ENCODE data around the gene ZPLD1. TPM values are rescaled to one million over a fixed set of nuclear protein-coding genes. Genes with fewer than 3 reads are reported as not detected.

Gene ZPLD1
- total RNA-seq, 4 donors from 2014 or later: not detected

DNA sequence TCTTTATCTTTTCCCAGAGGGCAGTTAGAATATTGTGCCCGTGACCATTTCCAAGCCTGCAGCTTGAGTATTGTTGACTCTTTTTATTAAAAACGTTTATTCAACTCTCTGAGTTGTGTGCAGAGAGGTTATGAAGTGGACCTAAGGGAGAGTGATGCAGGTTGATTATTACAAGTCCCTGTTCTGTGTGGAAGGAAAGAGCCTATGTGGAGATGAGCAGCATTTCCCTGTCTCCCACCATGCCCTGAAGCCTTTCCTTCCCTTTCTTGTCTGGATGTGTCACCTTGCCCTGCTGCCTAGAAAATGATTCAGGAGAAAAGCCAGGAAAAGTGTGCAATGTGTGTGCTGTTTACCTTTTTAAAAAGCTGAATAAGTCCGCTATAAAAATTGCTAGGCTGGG lies 19.4 kb downstream of the ZPLD1 start:
- DNase-seq: no peak
- H3K4me3 ChIP-seq: no peak overlapping the region
- no peaks in the 10 kb centered on the region for H3K4me1 ChIP-seq
- WGBS, 2 donors: 52 to 61% methylated on average over 3 of the region's 3 CpGs
- H3K27me3 ChIP-seq: no peaks in the 10 kb centered on the region
- intact Hi-C loops (cut with DNase I): no loop called here
- TF ChIP-seq, protein P1, sequence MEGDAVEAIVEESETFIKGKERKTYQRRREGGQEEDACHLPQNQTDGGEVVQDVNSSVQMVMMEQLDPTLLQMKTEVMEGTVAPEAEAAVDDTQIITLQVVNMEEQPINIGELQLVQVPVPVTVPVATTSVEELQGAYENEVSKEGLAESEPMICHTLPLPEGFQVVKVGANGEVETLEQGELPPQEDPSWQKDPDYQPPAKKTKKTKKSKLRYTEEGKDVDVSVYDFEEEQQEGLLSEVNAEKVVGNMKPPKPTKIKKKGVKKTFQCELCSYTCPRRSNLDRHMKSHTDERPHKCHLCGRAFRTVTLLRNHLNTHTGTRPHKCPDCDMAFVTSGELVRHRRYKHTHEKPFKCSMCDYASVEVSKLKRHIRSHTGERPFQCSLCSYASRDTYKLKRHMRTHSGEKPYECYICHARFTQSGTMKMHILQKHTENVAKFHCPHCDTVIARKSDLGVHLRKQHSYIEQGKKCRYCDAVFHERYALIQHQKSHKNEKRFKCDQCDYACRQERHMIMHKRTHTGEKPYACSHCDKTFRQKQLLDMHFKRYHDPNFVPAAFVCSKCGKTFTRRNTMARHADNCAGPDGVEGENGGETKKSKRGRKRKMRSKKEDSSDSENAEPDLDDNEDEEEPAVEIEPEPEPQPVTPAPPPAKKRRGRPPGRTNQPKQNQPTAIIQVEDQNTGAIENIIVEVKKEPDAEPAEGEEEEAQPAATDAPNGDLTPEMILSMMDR (IDR thresholded peaks at IDR 0.05): no peak
- no peak for TF ChIP-seq POLR2A (IDR thresholded peaks at IDR 0.05)
- no peak overlapping the region for H3K27ac ChIP-seq
- no peaks in the 10 kb centered on the region for H3K9me3 ChIP-seq
- no peaks in the 10 kb centered on the region for H3K36me3 ChIP-seq

DNA sequence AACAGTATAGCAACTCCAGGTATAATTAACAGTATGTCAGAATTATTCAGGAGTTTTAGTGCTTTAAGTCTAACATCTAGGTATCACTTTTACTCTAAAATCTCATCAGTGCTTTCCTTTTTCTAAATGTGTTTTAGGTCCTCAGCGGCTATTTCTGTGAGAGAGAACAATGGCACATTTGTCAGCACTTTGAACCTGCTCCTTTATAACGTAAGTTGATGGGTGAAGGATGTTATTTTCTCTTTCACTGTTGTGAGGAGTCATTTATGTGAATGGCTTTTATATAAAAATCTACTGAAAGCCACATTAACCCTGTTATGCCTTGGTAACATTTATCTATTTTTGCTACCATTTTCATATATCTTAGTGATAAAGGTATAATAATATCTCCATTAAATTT lies 22.8 kb downstream of the ZPLD1 start:
- H3K4me3 ChIP-seq: no peak overlapping the region
- DNase-seq: no peak
- intact Hi-C loops (cut with DNase I): no loop called here
- H3K4me1 ChIP-seq: no peaks in the 10 kb centered on the region
- no peak for TF ChIP-seq POLR2A (IDR thresholded peaks at IDR 0.05)
- TF ChIP-seq, protein P1 (IDR thresholded peaks at IDR 0.05): no peak
- no peaks in the 10 kb centered on the region for H3K9me3 ChIP-seq
- no peaks in the 10 kb centered on the region for H3K27me3 ChIP-seq
- no peak overlapping the region for H3K27ac ChIP-seq
- no peaks in the 10 kb centered on the region for H3K36me3 ChIP-seq
- 44 to 54% methylated on average over 2 of the region's 2 CpGs for WGBS, 2 donors

DNA sequence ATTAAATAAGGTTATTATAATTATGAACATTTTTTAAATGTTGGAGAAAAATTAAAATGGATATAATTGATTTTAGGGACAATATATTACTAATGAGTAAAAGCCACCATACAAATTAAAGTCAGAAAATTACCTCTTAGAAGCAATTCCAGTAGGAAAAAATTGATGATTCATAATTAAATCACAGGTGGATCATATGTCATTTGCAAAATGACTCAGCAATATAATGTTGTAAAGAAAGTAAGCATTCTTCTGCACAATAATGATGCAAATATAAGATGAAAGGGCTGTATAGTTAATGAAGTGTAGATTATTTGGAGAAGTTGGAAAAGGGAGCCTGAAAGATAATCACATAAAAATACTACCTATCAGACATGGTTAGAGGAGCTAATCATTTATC lies 25.8 kb downstream of the ZPLD1 start:
- no peak for DNase-seq
- H3K36me3 ChIP-seq: no peaks in the 10 kb centered on the region
- H3K27me3 ChIP-seq: no peaks in the 10 kb centered on the region
- intact Hi-C loops (cut with DNase I): no loop called here
- H3K27ac ChIP-seq: no peak overlapping the region
- H3K4me1 ChIP-seq: no peaks in the 10 kb centered on the region
- no peaks in the 10 kb centered on the region for H3K9me3 ChIP-seq
- no peak overlapping the region for H3K4me3 ChIP-seq
- TF ChIP-seq, protein P1 (IDR thresholded peaks at IDR 0.05): no peak
- no peak for TF ChIP-seq POLR2A (IDR thresholded peaks at IDR 0.05)

DNA sequence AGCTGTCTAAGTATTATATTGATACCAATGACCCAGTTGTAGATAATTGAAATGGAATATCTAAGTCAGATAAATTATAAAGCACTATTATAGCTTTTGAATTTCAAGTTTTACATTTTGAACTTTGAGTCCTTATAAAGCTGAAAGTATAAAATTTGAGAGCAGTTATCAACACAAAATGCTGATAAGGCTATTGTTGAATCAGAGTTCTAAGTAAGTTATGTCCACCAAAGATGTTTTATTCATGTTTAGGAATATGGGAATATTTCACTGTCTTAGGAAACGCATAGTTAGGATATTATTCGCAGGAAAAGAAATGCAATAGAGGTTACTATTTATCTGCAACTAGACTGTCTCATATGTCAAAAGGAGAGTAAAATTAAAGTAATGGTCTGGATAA lies 29.4 kb downstream of the ZPLD1 start:
- peaks cover 0 to 5% (median 0%) of the 10 kb centered on the region in 4 donors for H3K27me3 ChIP-seq
- H3K9me3 ChIP-seq: no peaks in the 10 kb centered on the region
- 93 to 95% methylated on average over 2 of the region's 2 CpGs for WGBS, 2 donors
- H3K4me3 ChIP-seq: no peak overlapping the region
- no peak for DNase-seq
- no peak overlapping the region for H3K27ac ChIP-seq
- H3K4me1 ChIP-seq: no peaks in the 10 kb centered on the region
- intact Hi-C loops (cut with DNase I): no loop called here
- no peaks in the 10 kb centered on the region for H3K36me3 ChIP-seq
- TF ChIP-seq POLR2A (IDR thresholded peaks at IDR 0.05): no peak
- TF ChIP-seq, protein P1 (IDR thresholded peaks at IDR 0.05): no peak

DNA sequence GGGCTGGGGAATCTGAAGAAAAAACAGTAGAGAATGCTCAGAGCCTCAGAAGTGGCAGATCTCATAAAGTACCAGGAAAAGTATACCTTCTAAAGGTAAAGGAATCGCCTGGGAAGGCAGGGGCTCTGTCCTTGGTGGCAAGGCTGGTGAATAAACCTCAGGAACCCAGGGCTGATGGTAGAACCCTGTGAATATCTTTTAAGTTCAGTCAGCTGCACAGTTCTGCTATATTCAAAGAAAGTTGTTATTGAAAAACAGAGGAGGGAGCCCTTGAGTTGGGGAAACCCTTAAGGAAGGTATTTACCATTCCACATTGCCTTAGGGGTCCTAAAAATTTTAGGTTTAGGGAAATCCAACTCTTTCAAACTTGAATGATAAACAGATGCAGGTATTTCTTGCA lies 31.2 kb downstream of the ZPLD1 start:
- DNase-seq: no peak
- no peak overlapping the region for H3K27ac ChIP-seq
- TF ChIP-seq POLR2A (IDR thresholded peaks at IDR 0.05): no peak
- TF ChIP-seq, protein P1 (IDR thresholded peaks at IDR 0.05): no peak
- H3K36me3 ChIP-seq: no peaks in the 10 kb centered on the region
- no peaks in the 10 kb centered on the region for H3K9me3 ChIP-seq
- no peaks in the 10 kb centered on the region for H3K4me1 ChIP-seq
- H3K4me3 ChIP-seq: no peak overlapping the region
- WGBS, 2 donors: 25 to 44% methylated on average over 1 of the region's 1 CpG
- intact Hi-C loops (cut with DNase I): no loop called here
- H3K27me3 ChIP-seq: peaks cover 0 to 5% (median 0%) of the 10 kb centered on the region in 4 donors

Measured in esophagus squamous epithelium (tissue), 5 donors.